HG03354 (cell line): Measurements from ENCODE around the gene LEF1.
"Not testable (repeated sequence)": the region's sequence is repeated elsewhere in the genome, so short reads cannot be mapped to it uniquely, and the experiment has no call there.

ENCODE experiments used
- ATAC-seq: cut with Tn5 transposase; IDR thresholded peaks from one replicate; pipeline ENCODE4 v1.9.1; 2021; ENCODE audit warnings: mild to moderate bottlenecking; ENCODE audit not compliant: unreplicated experiment, poor library complexity, severe bottlenecking

LEF1 gene

GRCh38 chr4:108013955-108014354, 154.8 kb downstream of the LEF1 start:
- no peak for ATAC-seq

DNA sequence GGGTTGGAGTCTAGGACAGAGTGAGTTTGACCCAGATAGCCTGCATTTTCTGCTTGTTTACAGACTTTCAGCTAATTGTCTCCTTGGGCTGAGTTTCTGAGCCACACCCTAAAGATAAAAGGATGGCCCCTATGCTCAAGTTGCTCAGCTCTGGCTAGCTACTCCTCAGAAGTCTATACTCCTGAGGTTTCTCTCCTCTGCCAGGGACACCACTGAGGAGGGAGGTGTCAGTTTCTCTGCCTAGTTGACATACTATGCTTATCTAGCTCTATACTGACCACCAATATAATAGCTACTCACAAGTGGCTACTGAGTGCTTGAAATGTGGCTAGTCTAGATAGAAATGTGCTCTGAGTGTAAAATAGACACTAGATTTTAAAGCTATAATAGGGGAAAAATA, 155.4 kb downstream of the LEF1 start:
- ATAC-seq: no peak

GRCh38 chr4:108012382-108012781, 156.3 kb downstream of the LEF1 start:
- not testable (repeated sequence) for ATAC-seq

- ATAC-seq: no peak
Observed at GRCh38 chr4:108010167-108010566, 158.6 kb downstream of the LEF1 start.

DNA sequence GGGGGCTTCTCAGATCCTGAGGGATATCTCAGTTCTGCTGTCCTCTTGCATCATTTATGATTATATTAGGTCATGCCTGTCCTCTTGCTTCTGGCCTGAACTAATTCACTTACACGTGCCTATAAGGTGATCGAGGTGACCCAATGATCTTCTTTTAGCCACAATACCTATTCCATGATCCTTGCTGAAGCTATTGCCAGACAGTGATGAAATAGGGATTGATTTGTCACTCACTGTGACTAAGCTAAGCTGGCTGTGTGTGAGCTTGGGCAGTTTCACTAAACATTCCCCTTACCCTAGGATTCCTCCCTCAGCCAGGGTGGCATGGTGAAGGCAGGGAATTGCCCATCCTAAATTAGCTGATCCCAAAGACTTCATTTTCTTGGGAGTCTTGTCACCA, 160.0 kb downstream of the LEF1 start:
- ATAC-seq: no peak

GRCh38 chr4:108007984-108008383, 160.7 kb downstream of the LEF1 start:
- ATAC-seq: no peak

DNA sequence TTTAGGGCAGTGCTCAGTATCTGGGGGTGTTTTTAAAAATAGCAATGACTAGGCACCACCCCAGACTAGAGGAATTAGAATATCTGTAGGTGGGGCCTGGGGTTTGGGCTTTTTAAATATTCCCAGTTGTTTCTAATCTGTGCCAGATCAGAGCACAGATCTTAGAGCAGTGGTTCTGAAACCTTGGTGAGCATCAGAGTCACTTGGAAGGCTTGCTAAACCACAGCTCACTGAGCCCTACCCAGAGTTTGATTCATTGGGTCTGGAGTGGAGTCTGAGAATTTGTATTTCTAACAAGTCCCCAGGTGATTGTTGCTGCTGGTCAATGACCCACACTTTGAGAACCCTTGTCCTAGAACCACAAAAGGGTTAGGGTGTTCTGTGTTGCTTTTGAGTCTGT, 162.4 kb downstream of the LEF1 start:
- ATAC-seq: no peak

- no peak for ATAC-seq
Observed at GRCh38 chr4:108005807-108006206, 162.9 kb downstream of the LEF1 start.

DNA sequence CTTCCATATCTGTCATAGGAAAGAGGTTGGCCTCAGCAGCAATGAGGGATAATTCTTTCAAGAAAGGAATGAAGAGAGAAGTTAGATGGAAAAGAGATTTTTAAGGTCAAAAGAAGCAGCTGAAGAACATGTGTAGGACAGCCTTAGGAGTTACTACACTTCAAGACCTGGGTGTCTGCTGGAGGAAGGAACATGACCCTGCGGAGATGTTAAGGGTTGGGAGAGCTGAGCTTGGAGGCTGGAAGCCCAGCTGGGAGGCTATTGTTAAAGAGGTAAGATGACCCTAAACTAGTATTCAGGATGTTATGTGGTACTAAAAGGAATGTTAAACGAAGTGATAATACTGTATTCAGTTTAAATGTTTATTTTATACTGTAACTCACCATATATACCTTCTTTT, 164.1 kb downstream of the LEF1 start:
- ATAC-seq: no peak

DNA sequence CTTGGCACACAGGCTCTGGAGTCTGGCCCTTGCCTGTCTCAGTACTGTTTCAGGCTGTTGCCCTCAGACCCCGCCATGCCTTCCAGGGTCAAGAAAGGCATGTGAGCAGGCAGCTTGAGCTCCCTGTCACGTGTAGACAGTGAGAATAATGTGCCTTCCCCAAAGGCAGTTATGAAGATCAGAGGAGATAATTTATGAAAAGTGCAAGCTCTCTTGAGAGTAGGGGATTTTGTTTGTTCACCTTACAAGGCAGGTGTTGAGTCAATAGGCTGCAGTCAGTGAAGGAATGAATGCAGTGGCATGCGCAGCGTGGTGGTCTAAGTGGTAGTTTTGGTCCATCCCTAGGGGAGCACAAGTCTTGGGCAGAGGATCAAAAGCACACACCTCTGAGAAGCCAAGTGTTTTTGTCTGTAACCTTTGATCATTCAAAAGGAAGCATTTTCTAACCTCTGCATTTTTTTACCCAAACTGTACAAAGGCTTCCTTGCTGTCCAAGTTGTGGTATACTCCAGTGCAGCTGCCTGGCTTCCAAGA, 164.7 kb downstream of the LEF1 start:
- no peak for ATAC-seq

- ATAC-seq: no peak
Observed at GRCh38 chr4:108001540-108002135, 167.1 kb downstream of the LEF1 start.

DNA sequence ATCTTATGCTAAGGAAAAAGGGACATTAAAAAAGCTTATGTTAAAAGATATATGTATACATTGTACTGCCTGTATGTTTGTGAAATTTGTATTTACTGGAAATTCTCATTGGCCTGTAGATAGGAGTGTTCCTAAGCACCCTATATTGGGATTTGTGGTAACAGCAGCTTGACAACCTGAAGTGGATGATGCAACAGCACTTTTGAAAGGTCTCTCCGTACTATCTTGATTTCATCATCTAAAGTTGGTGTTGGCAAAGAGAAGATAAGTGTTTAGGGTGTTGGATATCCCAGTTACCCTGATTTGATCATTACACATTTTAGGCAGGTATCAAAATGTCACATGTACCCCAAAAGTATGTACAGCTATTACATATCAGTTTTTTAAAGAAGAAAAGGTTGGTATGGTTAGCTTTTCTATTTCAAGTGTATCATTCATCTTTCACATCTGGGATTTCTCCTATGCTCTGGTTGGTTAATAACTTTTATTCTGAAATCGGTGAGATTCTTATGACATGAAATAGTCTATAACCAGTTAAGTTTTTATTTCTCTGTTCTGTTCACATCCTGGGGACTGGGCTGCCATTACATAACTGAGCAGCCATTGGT, 168.7 kb downstream of the LEF1 start:
- ATAC-seq: no peak

- no peak for ATAC-seq
Observed at GRCh38 chr4:107997794-107998193, 170.9 kb downstream of the LEF1 start.
